KBM-7 (cell line): ENCODE data around the gene RNF220.

ENCODE experiments used
- DNase-seq: peaks from one replicate; pipeline ENCODE4 v3.0.0-alpha.2; 2015
- in situ Hi-C: fragments of 300-500 bp; cut with MboI; formaldehyde crosslinking; loops from 2 replicates; pipeline ENCODE4 v1.14.3; 2020; ENCODE audit warnings: low sequenced_read_pairs, low pct_unique_long_range_greater_than_20kb, mixed read lengths

The RNF220 gene

GRCh38 chr1:44405798-44406736, 1.0 kb downstream of the RNF220 start:
- DNase-seq, result no peak

GRCh38 chr1:44406737-44407429, 1.8 kb downstream of the RNF220 start:
- DNase-seq, result no peak
- in situ Hi-C loops, result no loop called here

More at GRCh38 chr1:44405798-44406736, 1.0 kb downstream of the RNF220 start:
- in situ Hi-C loops, result no loop called here

- in situ Hi-C loops, result no loop called here
- no peak for DNase-seq
Observed at GRCh38 chr1:44407430-44408211, 2.6 kb downstream of the RNF220 start.

- no peak for DNase-seq
- in situ Hi-C loops, result no loop called here
Observed at GRCh38 chr1:44408212-44408582, 3.1 kb downstream of the RNF220 start.

- in situ Hi-C loops, result no loop called here
- no peak for DNase-seq
Observed at GRCh38 chr1:44408632-44409602, 3.9 kb downstream of the RNF220 start.

- no peak for DNase-seq
- in situ Hi-C loops, result no loop called here
Observed at GRCh38 chr1:44409757-44410156, 4.7 kb downstream of the RNF220 start.

GRCh38 chr1:44411861-44412260, 6.8 kb downstream of the RNF220 start:
- in situ Hi-C loops, result no loop called here
- DNase-seq, result no peak

DNA sequence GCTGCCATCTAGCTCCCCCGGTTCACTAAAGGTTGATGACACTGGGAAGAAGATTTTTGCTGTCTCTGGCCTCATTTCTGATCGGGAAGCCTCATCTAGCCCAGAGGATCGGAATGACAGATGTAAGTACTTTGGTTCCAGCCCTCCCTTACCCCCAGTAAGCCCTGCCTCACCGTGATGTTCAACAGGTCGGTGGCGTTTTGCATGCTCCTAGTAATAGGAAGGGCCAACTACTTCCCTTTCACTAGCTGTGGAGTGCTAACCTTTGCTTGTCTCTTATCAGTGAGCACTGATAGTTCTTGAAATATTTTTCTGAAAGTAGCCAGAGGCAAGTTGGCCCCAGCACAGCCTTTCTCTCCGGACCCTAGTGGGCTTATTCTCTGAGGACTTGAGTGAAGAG, 7.5 kb downstream of the RNF220 start:
- no peak for DNase-seq
- in situ Hi-C loops, result no loop called here

DNA sequence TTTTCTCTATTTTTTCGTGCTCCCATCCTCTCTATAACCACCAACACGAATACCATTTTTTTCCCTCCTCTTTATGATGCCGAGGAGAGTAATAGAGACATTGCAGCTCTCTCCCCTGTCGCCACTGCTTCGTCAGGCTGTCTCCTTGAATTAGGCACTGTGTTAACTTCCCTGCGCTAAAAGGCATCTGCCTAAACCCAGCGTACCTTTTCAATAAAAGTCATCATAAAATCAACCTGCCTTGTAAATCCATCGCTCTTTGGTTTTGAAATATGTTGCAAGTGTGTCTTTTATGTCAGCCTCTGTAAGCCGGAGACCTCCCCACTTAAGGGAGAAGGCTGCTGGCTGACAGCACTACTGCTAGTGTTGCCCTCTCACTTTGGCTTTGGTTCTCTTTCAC, 8.7 kb downstream of the RNF220 start:
- no peak for DNase-seq
- in situ Hi-C loops, result no loop called here

GRCh38 chr1:44415013-44415412, 10.0 kb downstream of the RNF220 start:
- in situ Hi-C loops, result no loop called here
- no peak for DNase-seq

GRCh38 chr1:44416408-44416807, 11.4 kb downstream of the RNF220 start:
- DNase-seq, result no peak
- in situ Hi-C loops, result no loop called here

GRCh38 chr1:44417351-44418021, 12.4 kb downstream of the RNF220 start:
- in situ Hi-C loops, result no loop called here
- DNase-seq, result no peak

DNA sequence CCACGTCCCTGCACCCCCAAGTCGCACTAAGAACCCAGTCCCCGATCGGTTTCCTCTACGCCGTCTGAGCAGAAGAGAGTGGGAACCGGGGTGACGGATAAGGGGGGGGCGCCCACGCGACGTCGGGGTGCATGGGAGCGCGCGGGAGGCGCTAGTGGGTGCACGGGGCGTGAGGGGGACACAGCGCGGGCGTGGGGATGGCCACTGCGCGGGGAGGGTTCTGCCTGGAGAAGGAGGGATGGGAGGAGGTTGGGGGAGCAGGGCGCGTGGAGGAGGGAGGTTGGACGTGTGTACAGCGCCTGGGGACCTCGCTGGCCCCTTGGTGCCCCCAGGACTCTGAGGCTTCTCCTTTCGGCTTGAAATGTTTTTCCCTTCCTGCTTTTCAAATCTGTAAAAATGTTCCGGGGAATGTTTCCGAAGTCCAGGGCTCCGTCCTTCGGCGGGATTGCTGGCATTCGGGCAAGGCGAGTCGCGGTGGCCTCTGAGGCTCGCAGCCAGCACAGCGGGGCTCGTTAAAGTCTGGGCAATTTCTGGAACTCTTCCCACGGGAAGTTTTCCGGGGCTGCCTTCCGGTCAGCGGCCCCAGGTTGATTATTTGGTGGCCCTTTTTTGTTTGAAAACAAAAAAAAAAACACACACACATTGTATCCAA, 13.1 kb downstream of the RNF220 start:
- in situ Hi-C loops, result no loop called here
- DNase-seq, result no peak

GRCh38 chr1:44419901-44420300, 14.8 kb downstream of the RNF220 start:
- DNase-seq, result no peak
- in situ Hi-C loops, result no loop called here

- in situ Hi-C loops, result no loop called here
Observed at GRCh38 chr1:44420535-44420934, 15.5 kb downstream of the RNF220 start.

GRCh38 chr1:44421446-44421884, 16.4 kb downstream of the RNF220 start:
- in situ Hi-C loops, result no loop called here
- no peak for DNase-seq

More at GRCh38 chr1:44420535-44420934, 15.5 kb downstream of the RNF220 start:
- no peak for DNase-seq

DNA sequence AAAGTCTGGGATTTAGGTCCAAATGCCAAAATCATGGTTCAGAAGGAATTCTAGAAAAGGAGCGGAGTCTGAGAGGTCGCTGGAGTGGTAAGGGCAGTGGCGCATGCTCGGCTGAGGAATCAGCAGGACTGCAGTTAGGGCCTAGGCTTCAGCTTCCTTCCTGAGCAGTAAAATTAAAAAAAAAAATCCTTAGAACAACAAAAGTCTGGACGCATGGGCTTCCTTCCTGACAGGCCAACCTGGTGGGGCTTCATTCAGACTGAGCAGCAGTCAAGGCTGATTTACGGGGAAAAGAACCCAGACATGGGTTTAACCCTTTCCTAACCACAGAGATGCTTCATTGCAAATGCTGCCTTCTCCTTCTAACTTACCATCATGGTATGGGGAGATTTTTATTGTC, 17.1 kb downstream of the RNF220 start:
- peak; percentile 81 for DNase-seq
- in situ Hi-C loops, result no loop called here
